Thyroid gland (tissue), 4 donors: ENCODE data around the gene MINDY4. TPM values are rescaled to one million over a fixed set of nuclear protein-coding genes. Genes with fewer than 3 reads are reported as not detected.

ENCODE experiments used
- DNase-seq, 2 donors: peaks; one replicate each; pipeline ENCODE4 v3.0.0-alpha.2; 2019
- H3K27ac ChIP-seq, 3 donors: fragments of 200-600 bp; sonication (generic); 1 replicate in 2 of 3; 2 replicates in 1 of 3; pipeline ENCODE4 v1.5.1; 2016 to 2019; ENCODE audit warnings: mild to moderate bottlenecking in 1 of 3, moderate library complexity in 1 of 3
- H3K27me3 ChIP-seq: fragments of 200-600 bp; sonication (generic); one replicate; pipeline ENCODE4 v1.5.1; 2019
- H3K36me3 ChIP-seq, 2 donors: fragments of 200-600 bp; sonication (generic); one replicate each; pipeline ENCODE4 v1.5.1; 2016 to 2019
- H3K4me1 ChIP-seq, 2 donors: fragments of 200-600 bp; sonication (generic); one replicate each; pipeline ENCODE4 v1.5.1; 2017 to 2019
- H3K4me3 ChIP-seq, 3 donors: fragments of 200-600 bp; sonication (generic); replicated peaks in 1 of 3; 1 replicate in 2 of 3; 2 replicates in 1 of 3; pipeline ENCODE4 v1.5.1; 2016; ENCODE audit warnings: mild to moderate bottlenecking in 1 of 3
- H3K9me3 ChIP-seq: fragments of 200-600 bp; sonication (generic); one replicate; pipeline ENCODE4 v1.5.1; 2017
- CTCF ChIP-seq, 6 experiments: fragments of 200-600 bp in 3 of 6; fragments of 450-650 bp in 3 of 6; sonication (generic) in 3 of 6; IDR thresholded peaks; one replicate each; pipeline ENCODE4 v1.5.1; 2016 to 2019; ENCODE audit warnings: antibody characterized with exemption in 6 of 6, mild to moderate bottlenecking in 2 of 6, inconsistent platforms in 1 of 6, moderate library complexity in 1 of 6
- POLR2A ChIP-seq, 2 donors: fragments of 450-650 bp; IDR thresholded peaks; one replicate each; pipeline ENCODE4 v1.6.1; 2017; ENCODE audit warnings: antibody characterized with exemption in 2 of 2, mild to moderate bottlenecking in 2 of 2, moderate library complexity in 1 of 2
- WGBS, 2 donors: methylation state at CpG; one replicate each; pipeline ENCODE4 v1.1.5; 2017; 5-methylcytosine and 5-hydroxymethylcytosine counted together
- intact Hi-C: fragments of 100-400 bp; cut with DNase I; formaldehyde crosslinking; loops from one replicate; pipeline ENCODE4 v1.15.1; 2023
- total RNA-seq, 4 donors: library from RNA; depleted of rRNA; stranded (reverse); fragments of >200 nt; gene quantifications; one replicate each; pipeline ENCODE4 v1.2.3, GENCODE V29; 2016

The MINDY4 gene
- total RNA-seq, 4 donors from 2014 or later = 17.9 to 33.2 (median 29.7) TPM

- Histone ChIP-seq H3K27me3 (no peaks in the 10 kb centered on the region), H3K27ac (no peak overlapping the region), H3K9me3 (no peaks in the 10 kb centered on the region), H3K4me3 (no peak overlapping the region), H3K36me3 (no peaks in the 10 kb centered on the region), H3K4me1 (peaks cover 0 to under 1% of the 10 kb centered on the region in 2 donors)
- TF ChIP-seq POLR2A (IDR thresholded peaks at IDR 0.05) (no peak), CTCF (IDR thresholded peaks at IDR 0.05) (no peak)
- intact Hi-C loops = no loop called here
- no peak for DNase-seq
- WGBS, 2 donors = 78 to 85% methylated on average over 17 to 25 of the region's 26 CpGs
These were observed 162.1 kb downstream of the MINDY4 start for GRCh38 chr7:30933124-30933974.

GRCh38 chr7:30934225-30934624 is 163.0 kb downstream of the MINDY4 start:
- Histone ChIP-seq H3K36me3 (no peaks in the 10 kb centered on the region), H3K27ac (no peak overlapping the region), H3K9me3 (no peaks in the 10 kb centered on the region), H3K27me3 (no peaks in the 10 kb centered on the region), H3K4me3 (no peak overlapping the region), H3K4me1 (peaks cover 0 to 5% of the 10 kb centered on the region in 2 donors)
- DNase-seq = no peak
- TF ChIP-seq POLR2A (IDR thresholded peaks at IDR 0.05) = no peak
- TF ChIP-seq CTCF (IDR thresholded peaks at IDR 0.05) = no peak
- intact Hi-C loops = no loop called here
- 89 to 90% methylated on average over 5 of the region's 5 CpGs for WGBS, 2 donors

GRCh38 chr7:30934732-30935568 is 163.7 kb downstream of the MINDY4 start:
- no peak overlapping the region for H3K4me3 ChIP-seq
- no peak for TF ChIP-seq CTCF (IDR thresholded peaks at IDR 0.05)
- TF ChIP-seq POLR2A (IDR thresholded peaks at IDR 0.05) = no peak
- no peak for DNase-seq
- WGBS, 2 donors = 83 to 90% methylated on average over 6 of the region's 6 CpGs
- H3K9me3 ChIP-seq = no peaks in the 10 kb centered on the region
- H3K27me3 ChIP-seq = no peaks in the 10 kb centered on the region
- intact Hi-C loops = no loop called here
- no peaks in the 10 kb centered on the region for H3K36me3 ChIP-seq
- H3K27ac ChIP-seq = no peak overlapping the region
- H3K4me1 ChIP-seq = peaks cover 0 to 5% of the 10 kb centered on the region in 2 donors

- Histone ChIP-seq H3K36me3 (no peaks in the 10 kb centered on the region), H3K4me1 (peaks cover 0 to 5% of the 10 kb centered on the region in 2 donors), H3K27me3 (no peaks in the 10 kb centered on the region), H3K4me3 (no peak overlapping the region), H3K9me3 (no peaks in the 10 kb centered on the region), H3K27ac (no peak overlapping the region)
- WGBS, 2 donors = 67 to 88% methylated on average over 2 to 3 of the region's 3 CpGs
- TF ChIP-seq POLR2A (IDR thresholded peaks at IDR 0.05) = no peak
- intact Hi-C loops = no loop called here
- no peak for DNase-seq
These were observed 164.3 kb downstream of the MINDY4 start for GRCh38 chr7:30935569-30935877.

- TF ChIP-seq CTCF (IDR thresholded peaks at IDR 0.05) = no peak
- no peak for TF ChIP-seq POLR2A (IDR thresholded peaks at IDR 0.05)
- no peak for DNase-seq
- no peak overlapping the region for H3K27ac ChIP-seq
These were observed 165.5 kb downstream of the MINDY4 start for GRCh38 chr7:30936650-30937245.

More at GRCh38 chr7:30936650-30937245, 165.5 kb downstream of the MINDY4 start:
- Histone ChIP-seq H3K36me3 (no peaks in the 10 kb centered on the region), H3K4me1 (peaks cover 0 to 5% of the 10 kb centered on the region in 2 donors), H3K27me3 (no peaks in the 10 kb centered on the region), H3K9me3 (no peaks in the 10 kb centered on the region), H3K4me3 (no peak overlapping the region)
- intact Hi-C loops = no loop called here
